K562 (cell line): ENCODE measurements around the gene NEB. TPM values are rescaled to one million over a fixed set of nuclear protein-coding genes. Genes with fewer than 3 reads are reported as not detected.

Experiments
- ARID1B ChIP-seq: fragments of 450-650 bp; IDR thresholded peaks from 2 replicates; pipeline ENCODE4 v1.6.1; 2016; ENCODE audit warnings: antibody characterized with exemption, mild to moderate bottlenecking, inconsistent platforms
- CEBPG ChIP-seq, 3 experiments: fragments of 200-800 bp in 1 of 3; sonication (Bioruptor generic) in 1 of 3; sonication (generic) in 1 of 3; formaldehyde crosslinking in 1 of 3; IDR thresholded peaks in 2 of 3; conservative IDR thresholded peaks in 1 of 3; 2 replicates each; pipeline versions ENCODE4 v1.6.1 to v1.8.0; 2016 to 2022; ENCODE audit warnings: missing compliant biosample characterization in 2 of 3, missing genetic modification characterization in 2 of 3, mild to moderate bottlenecking in 1 of 3, missing genetic modification reagents in 1 of 3
- EHMT2 ChIP-seq: fragments of 450-650 bp; IDR thresholded peaks from 2 replicates; pipeline ENCODE4 v1.6.1; 2018; ENCODE audit warnings: antibody characterized with exemption
- ETV1 ChIP-seq: fragments of 450-650 bp; conservative IDR thresholded peaks from 2 replicates; pipeline ENCODE4 v1.6.1; 2016; ENCODE audit warnings: missing genetic modification characterization, control low read depth, low read depth, missing compliant biosample characterization
- JUN ChIP-seq, 2 experiments: sonication (generic) in 1 of 2; formaldehyde crosslinking in 1 of 2; IDR thresholded peaks; 2 replicates each; pipeline versions ENCODE4 v1.6.1 to v1.8.0; 2012 to 2022; ENCODE audit warnings: borderline replicate concordance in 2 of 2, mild to moderate bottlenecking in 2 of 2, improper control_type of control experiment in 1 of 2, low read depth in 1 of 2, low read length in 1 of 2, missing genetic modification reagents in 1 of 2
- MEIS2 ChIP-seq: fragments of 450-650 bp; IDR thresholded peaks from 2 replicates; pipeline ENCODE4 v1.6.1; 2014; ENCODE audit warnings: mild to moderate bottlenecking; ENCODE audit not compliant: partially characterized antibody
- MTA3 ChIP-seq: fragments of 450-650 bp; formaldehyde crosslinking; IDR thresholded peaks from 2 replicates; pipeline ENCODE4 v1.6.1; 2017; ENCODE audit warnings: mild to moderate bottlenecking, borderline replicate concordance
- PYGO2 ChIP-seq: fragments of 450-650 bp; IDR thresholded peaks from 2 replicates; pipeline ENCODE4 v1.6.1; 2016; ENCODE audit warnings: mild to moderate bottlenecking, missing genetic modification characterization, moderate library complexity, missing compliant biosample characterization
- RFX5 ChIP-seq: IDR thresholded peaks from 2 replicates; pipeline ENCODE4 v1.6.1; 2011; ENCODE audit warnings: low read depth, mild to moderate bottlenecking, improper control_type of control experiment, low read length
- TEAD4 ChIP-seq, 2 experiments: sonication (generic) in 1 of 2; formaldehyde crosslinking in 1 of 2; IDR thresholded peaks; 2 replicates each; pipeline versions ENCODE4 v1.6.1 to v1.8.0; 2012 to 2022; ENCODE audit warnings: borderline replicate concordance in 1 of 2, inconsistent platforms in 1 of 2, low read length in 1 of 2, mild to moderate bottlenecking in 1 of 2, missing genetic modification reagents in 1 of 2
- ZNF24 ChIP-seq: fragments of 450-650 bp; IDR thresholded peaks from 2 replicates; pipeline ENCODE4 v1.6.1; 2016
- ZNF695 ChIP-seq: fragments of 450-650 bp; formaldehyde crosslinking; IDR thresholded peaks from 2 replicates; pipeline ENCODE4 v1.4.0; 2020; ENCODE audit warnings: mild to moderate bottlenecking, moderate library complexity
- polyA plus RNA-seq, 8 experiments: library from polyadenylated mRNA; depleted of rRNA in 4 of 8; stranded (reverse) in 5 of 8; unstranded in 3 of 8; fragments of >200 nt; fragmentation: Nextera tagmentation in 2 of 8; fragmentation: Illumina TruSeq in 1 of 8; extraction: Ambion mirVana in 2 of 8; extraction: Trizol in 1 of 8; gene quantifications; 2 replicates each; pipeline versions ENCODE4 v1.2.1 to v1.2.3, GENCODE V29; 2011 to 2014; ENCODE audit warnings: inconsistent platforms in 1 of 8, missing spikeins in 1 of 8
- total RNA-seq, 7 experiments: library from RNA; depleted of rRNA in 6 of 7; stranded (reverse); fragments of >200 nt in 6 of 7; fragmentation: Illumina TruSeq in 2 of 7; extraction: Trizol in 2 of 7; gene quantifications; 2 replicates each; pipeline versions ENCODE4 v1.2.1 to v1.2.3, GENCODE V29; 2011 to 2021; ENCODE audit warnings: low replicate concordance in 1 of 7
- TF ChIP-seq, protein P1 (sequence below): fragments of 250-450 bp; sonication (Bioruptor Pico); IDR thresholded peaks from 2 replicates; pipeline ENCODE4 v1.6.1; 2021; ENCODE audit warnings: mild to moderate bottlenecking
- TF ChIP-seq, protein P2 (sequence below): fragments of 450-650 bp; IDR thresholded peaks from 2 replicates; pipeline ENCODE4 v1.6.1; 2016
- TF ChIP-seq, protein P3 (sequence below), 2 experiments: fragments of 450-650 bp in 1 of 2; sonication (generic) in 1 of 2; formaldehyde crosslinking in 1 of 2; IDR thresholded peaks; 2 replicates each; pipeline versions ENCODE4 v1.7.1 to v1.9.0; 2016 to 2022; ENCODE audit warnings: inconsistent platforms in 1 of 2, mild to moderate bottlenecking in 1 of 2, missing genetic modification reagents in 1 of 2

Gene NEB
- total and polyA plus RNA-seq, 9 of the 15 experiments (the other 6 are each of a cell fraction or from before 2014, with no cell fraction given) = 1.7 to 3.8 (median 2.9) TPM

DNA sequence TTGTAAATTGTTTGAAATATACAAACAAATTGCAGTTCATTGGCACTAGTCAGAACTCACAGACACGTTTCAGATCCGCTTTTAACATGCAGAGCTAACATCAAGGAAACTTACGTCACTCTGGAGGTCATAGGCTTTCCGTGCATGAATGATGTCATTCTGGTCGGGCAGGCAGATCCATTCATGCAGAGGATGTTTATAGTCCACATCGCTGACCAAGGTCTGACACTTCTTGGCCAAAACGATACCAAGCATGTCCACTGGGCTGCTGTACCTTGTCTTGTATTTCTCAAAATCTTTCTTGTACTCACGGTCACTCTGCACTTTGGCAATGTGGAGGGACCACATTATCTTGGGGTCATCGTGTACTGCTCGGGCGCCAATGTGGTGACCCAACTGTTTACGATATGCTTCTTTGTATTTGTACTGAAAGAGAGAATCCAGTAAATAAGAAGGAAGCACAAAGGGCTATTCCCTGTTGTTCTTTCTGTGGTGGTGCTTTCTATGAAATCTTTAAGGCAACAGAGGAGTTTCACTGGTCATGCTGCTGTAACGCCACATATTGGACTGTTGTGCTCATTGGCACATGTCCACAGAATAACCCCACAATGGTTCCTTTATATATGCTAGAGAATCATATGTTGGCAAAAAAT lies 114.8 kb downstream of the NEB start (continued):
- peak; percentile 37 for TF ChIP-seq MEIS2
- peak; percentile 63; the same call in 1 of the 2 replicates for TF ChIP-seq CEBPG (CRISPR knock-in tag; IDR thresholded peaks at IDR 0.05)
- peak in 1 of 2 experiments; percentile 90; a peak in 2 of 4 replicates for TF ChIP-seq CEBPG (tag; conservative IDR thresholded peaks at IDR 0.05 in 1 of 2, IDR thresholded peaks at IDR 0.05 in 1 of 2)
- TF ChIP-seq RFX5 = no peak
- TF ChIP-seq PYGO2 = no peak
- TF ChIP-seq MTA3 = peak; percentile 70
- TF ChIP-seq, protein P1, sequence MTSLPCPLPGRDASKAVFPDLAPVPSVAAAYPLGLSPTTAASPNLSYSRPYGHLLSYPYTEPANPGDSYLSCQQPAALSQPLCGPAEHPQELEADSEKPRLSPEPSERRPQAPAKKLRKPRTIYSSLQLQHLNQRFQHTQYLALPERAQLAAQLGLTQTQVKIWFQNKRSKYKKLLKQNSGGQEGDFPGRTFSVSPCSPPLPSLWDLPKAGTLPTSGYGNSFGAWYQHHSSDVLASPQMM (CRISPR knock-in tag) = no peak
- no peak for TF ChIP-seq EHMT2
- TF ChIP-seq ARID1B = 0 out of 2 replicates have a peak, but pooled peaks have one; percentile 12
- no peak for TF ChIP-seq ZNF695 (CRISPR knock-in tag)
- peak; percentile 93 for TF ChIP-seq JUN (IDR thresholded peaks at IDR 0.05; ENCODE audit: borderline replicate concordance, low read depth, low read length)
- TF ChIP-seq JUN (CRISPR knock-in tag; IDR thresholded peaks at IDR 0.05; ENCODE audit: borderline replicate concordance) = no peak
- TF ChIP-seq, protein P2, sequence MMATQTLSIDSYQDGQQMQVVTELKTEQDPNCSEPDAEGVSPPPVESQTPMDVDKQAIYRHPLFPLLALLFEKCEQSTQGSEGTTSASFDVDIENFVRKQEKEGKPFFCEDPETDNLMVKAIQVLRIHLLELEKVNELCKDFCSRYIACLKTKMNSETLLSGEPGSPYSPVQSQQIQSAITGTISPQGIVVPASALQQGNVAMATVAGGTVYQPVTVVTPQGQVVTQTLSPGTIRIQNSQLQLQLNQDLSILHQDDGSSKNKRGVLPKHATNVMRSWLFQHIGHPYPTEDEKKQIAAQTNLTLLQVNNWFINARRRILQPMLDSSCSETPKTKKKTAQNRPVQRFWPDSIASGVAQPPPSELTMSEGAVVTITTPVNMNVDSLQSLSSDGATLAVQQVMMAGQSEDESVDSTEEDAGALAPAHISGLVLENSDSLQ = 0 out of 2 replicates have a peak, but pooled peaks have one; percentile 37
- TF ChIP-seq ETV1 = peak; percentile 58; the same call in 1 of the 2 replicates
- TF ChIP-seq, protein P3, sequence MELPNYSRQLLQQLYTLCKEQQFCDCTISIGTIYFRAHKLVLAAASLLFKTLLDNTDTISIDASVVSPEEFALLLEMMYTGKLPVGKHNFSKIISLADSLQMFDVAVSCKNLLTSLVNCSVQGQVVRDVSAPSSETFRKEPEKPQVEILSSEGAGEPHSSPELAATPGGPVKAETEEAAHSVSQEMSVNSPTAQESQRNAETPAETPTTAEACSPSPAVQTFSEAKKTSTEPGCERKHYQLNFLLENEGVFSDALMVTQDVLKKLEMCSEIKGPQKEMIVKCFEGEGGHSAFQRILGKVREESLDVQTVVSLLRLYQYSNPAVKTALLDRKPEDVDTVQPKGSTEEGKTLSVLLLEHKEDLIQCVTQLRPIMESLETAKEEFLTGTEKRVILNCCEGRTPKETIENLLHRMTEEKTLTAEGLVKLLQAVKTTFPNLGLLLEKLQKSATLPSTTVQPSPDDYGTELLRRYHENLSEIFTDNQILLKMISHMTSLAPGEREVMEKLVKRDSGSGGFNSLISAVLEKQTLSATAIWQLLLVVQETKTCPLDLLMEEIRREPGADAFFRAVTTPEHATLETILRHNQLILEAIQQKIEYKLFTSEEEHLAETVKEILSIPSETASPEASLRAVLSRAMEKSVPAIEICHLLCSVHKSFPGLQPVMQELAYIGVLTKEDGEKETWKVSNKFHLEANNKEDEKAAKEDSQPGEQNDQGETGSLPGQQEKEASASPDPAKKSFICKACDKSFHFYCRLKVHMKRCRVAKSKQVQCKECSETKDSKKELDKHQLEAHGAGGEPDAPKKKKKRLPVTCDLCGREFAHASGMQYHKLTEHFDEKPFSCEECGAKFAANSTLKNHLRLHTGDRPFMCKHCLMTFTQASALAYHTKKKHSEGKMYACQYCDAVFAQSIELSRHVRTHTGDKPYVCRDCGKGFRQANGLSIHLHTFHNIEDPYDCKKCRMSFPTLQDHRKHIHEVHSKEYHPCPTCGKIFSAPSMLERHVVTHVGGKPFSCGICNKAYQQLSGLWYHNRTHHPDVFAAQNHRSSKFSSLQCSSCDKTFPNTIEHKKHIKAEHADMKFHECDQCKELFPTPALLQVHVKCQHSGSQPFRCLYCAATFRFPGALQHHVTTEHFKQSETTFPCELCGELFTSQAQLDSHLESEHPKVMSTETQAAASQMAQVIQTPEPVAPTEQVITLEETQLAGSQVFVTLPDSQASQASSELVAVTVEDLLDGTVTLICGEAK (IDR thresholded peaks at IDR 0.05) = 0 out of 2 replicates have a peak, but pooled peaks have one; percentile 4
- TF ChIP-seq, protein P3 (CRISPR knock-in tag; IDR thresholded peaks at IDR 0.05) = no peak
- peak; percentile 54; the same call in 1 of the 2 replicates for TF ChIP-seq TEAD4 (IDR thresholded peaks at IDR 0.05; ENCODE audit: low read length)
- TF ChIP-seq TEAD4 (CRISPR knock-in tag; IDR thresholded peaks at IDR 0.05; ENCODE audit: borderline replicate concordance) = no peak
- TF ChIP-seq ZNF24 = peak; percentile 52; the same call in 1 of the 2 replicates
